Retinal pigment epithelial cell (primary cell): ENCODE results near the gene PREX1.

Source experiments
- DNase-seq: peaks from one replicate; pipeline ENCODE4 v3.0.0-alpha.2; 2010; ENCODE audit warnings: low read depth
- H3K4me3 ChIP-seq: 2 replicates; pipeline ENCODE4 v1.5.1; 2011; ENCODE audit warnings: mild to moderate bottlenecking, low read length, control low read depth, moderate library complexity
- CTCF ChIP-seq: conservative IDR thresholded peaks from 2 replicates; pipeline ENCODE4 v1.5.1; 2011; ENCODE audit warnings: low read depth, low read length, control low read depth, inconsistent platforms

PREX1 gene

DNA sequence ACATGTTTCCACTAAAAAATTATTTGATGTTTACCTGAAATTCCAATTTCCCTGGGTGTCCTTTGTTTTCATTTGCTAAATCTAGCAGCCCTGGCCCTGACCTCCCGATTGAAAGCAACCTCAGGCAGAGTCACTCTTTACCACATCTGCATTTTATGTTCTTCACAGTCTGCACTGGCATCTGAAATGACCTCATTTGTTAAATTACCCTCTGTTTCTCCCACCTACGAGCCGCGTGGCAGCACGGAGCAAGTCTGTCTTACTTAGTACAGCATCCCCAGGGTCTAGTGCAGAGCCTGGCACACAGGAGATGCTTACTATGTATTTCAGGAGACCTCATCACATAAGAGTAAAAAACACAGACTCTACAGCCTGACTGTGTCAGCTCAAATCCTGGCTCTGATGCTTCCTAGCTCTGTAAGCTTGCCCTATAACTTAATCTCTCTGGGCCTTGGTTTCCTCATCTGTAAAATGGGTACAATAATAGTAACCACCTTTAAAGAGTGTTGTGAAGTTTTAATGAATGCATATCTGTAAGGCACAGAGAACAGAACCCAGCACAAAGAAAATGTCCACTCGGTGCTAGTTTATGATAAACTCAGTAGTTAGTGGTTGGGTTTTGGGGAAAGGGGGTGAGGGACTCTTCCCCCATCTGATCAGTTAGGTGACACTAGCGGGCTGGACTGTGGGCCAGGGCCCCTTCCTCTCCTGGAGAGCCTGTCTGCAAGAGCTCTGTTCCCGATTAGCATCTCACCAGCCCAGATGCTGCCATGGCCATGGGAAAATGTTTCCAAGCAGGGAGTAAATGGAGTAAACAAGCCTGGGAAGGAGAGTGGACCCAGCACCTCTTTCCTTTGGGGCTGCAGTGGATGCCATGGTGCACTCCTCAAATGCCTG, 88.2 kb downstream of the PREX1 start:
- no peak overlapping the region for H3K4me3 ChIP-seq
- no peak for TF ChIP-seq CTCF
- DNase-seq = no peak

- no peak overlapping the region for H3K4me3 ChIP-seq
- no peak for TF ChIP-seq CTCF
- DNase-seq = no peak
Observed at GRCh38 chr20:48738399-48739304, 89.1 kb downstream of the PREX1 start.

DNA sequence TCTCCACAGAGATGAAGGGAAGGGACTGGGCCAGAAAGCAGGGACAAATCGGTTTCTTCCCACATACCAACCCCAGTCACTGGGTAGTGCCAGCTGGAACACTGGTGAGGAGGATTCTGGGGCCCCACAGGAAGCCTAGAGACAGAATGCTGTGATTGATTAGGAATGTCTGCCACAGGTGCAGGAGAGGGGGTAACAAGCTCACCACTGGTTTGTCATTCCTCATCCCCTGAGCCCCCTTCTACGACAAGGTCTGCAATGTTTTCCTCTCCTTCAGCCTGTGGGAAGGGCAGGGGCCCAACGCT, 89.8 kb downstream of the PREX1 start:
- no peak overlapping the region for H3K4me3 ChIP-seq
- no peak for TF ChIP-seq CTCF
- DNase-seq = no peak

GRCh38 chr20:48737434-48738093, 90.2 kb downstream of the PREX1 start:
- no peak overlapping the region for H3K4me3 ChIP-seq
- TF ChIP-seq CTCF = no peak
- no peak for DNase-seq

DNA sequence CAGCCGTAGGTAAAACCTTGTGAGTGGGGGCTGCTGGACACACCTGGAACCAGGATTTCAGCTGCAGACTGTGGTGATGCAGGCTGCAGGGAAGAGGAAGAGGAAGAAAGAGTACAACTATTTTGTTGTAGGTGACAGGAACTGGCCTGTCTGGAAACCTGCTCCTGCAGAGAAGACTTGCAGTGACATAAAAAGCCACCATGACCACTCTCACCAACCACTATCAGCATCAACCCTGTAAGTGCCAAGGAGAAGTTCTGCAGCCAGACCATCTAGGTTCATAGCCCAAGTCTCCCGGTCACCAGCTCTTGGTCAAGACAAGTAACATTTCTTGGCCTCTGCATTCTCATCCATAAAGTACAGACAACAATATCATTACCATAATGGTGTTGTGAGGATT, 91.2 kb downstream of the PREX1 start:
- TF ChIP-seq CTCF = no peak
- no peak for DNase-seq
- H3K4me3 ChIP-seq = no peak overlapping the region

- no peak overlapping the region for H3K4me3 ChIP-seq
Observed at GRCh38 chr20:48736231-48736630, 91.6 kb downstream of the PREX1 start.

More at GRCh38 chr20:48736231-48736630, 91.6 kb downstream of the PREX1 start:
- DNase-seq = no peak
- no peak for TF ChIP-seq CTCF
